Mesothelial cell of epicardium (in vitro differentiated cells): ENCODE data around the gene UPF1. TPM values are rescaled to one million over a fixed set of nuclear protein-coding genes. Genes with fewer than 3 reads are reported as not detected.
"Not testable (repeated sequence)": the region's sequence is repeated elsewhere in the genome, so short reads cannot be mapped to it uniquely, and the experiment has no call there.

Experiments used
- DNase-seq, 2 experiments: peaks; one replicate each; pipeline ENCODE4 v3.0.0; 2021; ENCODE audit warnings: low spot score in 2 of 2; ENCODE audit not compliant: unreplicated experiment in 2 of 2
- H3K27ac Mint-ChIP-seq: 2 replicates; pipeline ENCODE4 v1.8.0; 2021; ENCODE audit warnings: mixed read lengths
- H3K27me3 Mint-ChIP-seq: 2 replicates; pipeline ENCODE4 v1.8.0; 2021; ENCODE audit warnings: low read depth, mixed read lengths
- H3K36me3 Mint-ChIP-seq: 2 replicates; pipeline ENCODE4 v1.8.0; 2021; ENCODE audit warnings: mixed read lengths
- H3K4me1 Mint-ChIP-seq: 2 replicates; pipeline ENCODE4 v1.8.0; 2021; ENCODE audit warnings: mixed read lengths
- H3K4me3 Mint-ChIP-seq: 2 replicates; pipeline ENCODE4 v1.8.0; 2021; ENCODE audit warnings: mild to moderate bottlenecking, moderate library complexity, mixed read lengths
- H3K9me3 Mint-ChIP-seq: 2 replicates; pipeline ENCODE4 v1.8.0; 2021; ENCODE audit warnings: mixed read lengths
- total RNA-seq: library from RNA; stranded (reverse); gene quantifications from 3 replicates; pipeline ENCODE4 v1.2.1, GENCODE V29; 2021
- TF ChIP-seq, protein P1 (sequence below): fragments of 200-600 bp; sonication (generic); IDR thresholded peaks from one replicate; pipeline ENCODE4 v1.5.0; 2021; ENCODE audit warnings: antibody characterized with exemption; ENCODE audit not compliant: unreplicated experiment

UPF1 gene
- total RNA-seq, 1 donor from 2014 or later, result 73.3 TPM

DNA sequence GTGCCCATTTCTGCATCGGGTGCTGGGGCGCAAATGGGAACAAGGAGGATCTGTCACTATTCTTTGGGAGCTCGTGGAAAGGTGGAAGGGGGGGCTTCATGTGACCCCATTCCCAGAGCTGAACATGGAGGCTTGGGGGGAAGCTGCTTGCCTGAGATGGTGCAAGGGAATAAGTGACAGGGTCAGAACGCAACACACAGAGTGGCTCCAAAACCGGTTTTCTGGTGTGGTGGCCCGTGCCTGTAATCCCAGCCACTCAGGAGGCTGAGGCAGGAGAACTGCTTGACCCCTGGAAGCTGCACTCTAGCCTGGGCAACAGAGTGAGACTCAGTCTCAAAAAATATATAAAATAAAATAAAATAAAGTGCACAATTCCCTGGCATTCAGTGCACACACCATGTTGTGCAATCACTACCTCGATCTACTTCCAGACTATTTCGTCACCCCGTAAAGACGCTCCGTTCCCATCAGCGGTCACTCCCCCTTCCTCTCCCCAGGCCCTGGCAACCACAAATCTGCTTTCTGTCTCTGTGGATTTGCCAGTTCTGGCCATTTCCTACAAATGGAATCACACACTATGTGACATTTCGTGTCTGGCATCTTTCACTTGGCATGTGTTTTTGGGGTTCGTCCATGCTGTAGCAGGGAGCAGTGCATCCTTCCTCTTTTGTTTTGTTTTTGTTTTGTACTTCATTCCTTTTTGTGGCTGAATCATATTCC is 22.4 kb upstream of the UPF1 start:
- no peak overlapping the region for H3K4me3 Mint-ChIP-seq
- H3K9me3 Mint-ChIP-seq, result no peaks in the 10 kb centered on the region
- no peak overlapping the region for H3K27ac Mint-ChIP-seq
- H3K36me3 Mint-ChIP-seq, result no peaks in the 10 kb centered on the region
- H3K27me3 Mint-ChIP-seq, result peaks cover 25% of the 10 kb centered on the region
- TF ChIP-seq, protein P1, sequence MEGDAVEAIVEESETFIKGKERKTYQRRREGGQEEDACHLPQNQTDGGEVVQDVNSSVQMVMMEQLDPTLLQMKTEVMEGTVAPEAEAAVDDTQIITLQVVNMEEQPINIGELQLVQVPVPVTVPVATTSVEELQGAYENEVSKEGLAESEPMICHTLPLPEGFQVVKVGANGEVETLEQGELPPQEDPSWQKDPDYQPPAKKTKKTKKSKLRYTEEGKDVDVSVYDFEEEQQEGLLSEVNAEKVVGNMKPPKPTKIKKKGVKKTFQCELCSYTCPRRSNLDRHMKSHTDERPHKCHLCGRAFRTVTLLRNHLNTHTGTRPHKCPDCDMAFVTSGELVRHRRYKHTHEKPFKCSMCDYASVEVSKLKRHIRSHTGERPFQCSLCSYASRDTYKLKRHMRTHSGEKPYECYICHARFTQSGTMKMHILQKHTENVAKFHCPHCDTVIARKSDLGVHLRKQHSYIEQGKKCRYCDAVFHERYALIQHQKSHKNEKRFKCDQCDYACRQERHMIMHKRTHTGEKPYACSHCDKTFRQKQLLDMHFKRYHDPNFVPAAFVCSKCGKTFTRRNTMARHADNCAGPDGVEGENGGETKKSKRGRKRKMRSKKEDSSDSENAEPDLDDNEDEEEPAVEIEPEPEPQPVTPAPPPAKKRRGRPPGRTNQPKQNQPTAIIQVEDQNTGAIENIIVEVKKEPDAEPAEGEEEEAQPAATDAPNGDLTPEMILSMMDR, result no peak
- DNase-seq, result no peak
- H3K4me1 Mint-ChIP-seq, result no peaks in the 10 kb centered on the region

DNA sequence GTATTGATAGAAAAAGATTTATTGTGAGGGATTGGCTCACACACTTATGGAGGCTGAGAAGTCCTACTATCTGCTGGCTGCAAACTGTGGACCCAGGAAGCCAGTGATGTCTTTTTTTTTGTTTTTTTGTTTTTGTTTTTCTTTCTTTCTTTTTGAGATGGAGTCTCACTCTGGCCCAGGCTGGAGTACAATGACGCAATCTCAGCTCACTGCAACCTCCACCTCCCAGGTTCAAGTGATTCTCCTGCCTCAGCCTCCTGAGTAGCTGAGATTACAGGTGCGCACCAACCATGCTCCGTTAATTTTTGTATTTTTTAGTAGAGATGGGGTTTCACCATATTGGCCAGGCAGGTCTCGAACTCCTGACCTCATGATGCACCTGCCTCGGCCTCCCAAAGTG is 20.1 kb upstream of the UPF1 start:
- H3K4me1 Mint-ChIP-seq, DNase-seq, H3K36me3 Mint-ChIP-seq, H3K4me3 Mint-ChIP-seq, H3K9me3 Mint-ChIP-seq, H3K27ac Mint-ChIP-seq: not testable (repeated sequence)
- peaks cover 25% of the 10 kb centered on the region for H3K27me3 Mint-ChIP-seq

DNA sequence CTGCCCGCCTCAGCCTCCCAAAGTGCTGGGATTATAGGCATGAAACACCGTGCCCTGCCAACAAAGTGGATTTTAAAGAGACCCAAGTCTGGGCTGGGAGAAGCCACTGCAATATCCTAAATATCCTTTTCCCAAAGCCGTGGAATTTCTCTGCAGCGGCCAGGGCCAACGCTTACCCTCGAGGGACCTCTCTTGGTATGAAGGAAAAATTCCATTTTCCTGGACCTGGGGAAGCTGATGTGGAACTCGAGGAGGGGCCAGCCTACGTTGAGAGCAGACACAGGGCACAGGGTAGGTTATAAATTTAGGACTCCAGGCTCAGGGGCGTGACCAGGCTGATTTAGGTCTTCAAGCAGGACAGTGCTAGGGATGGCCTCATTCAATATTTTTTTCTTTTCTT is 17.7 kb upstream of the UPF1 start:
- Mint-ChIP-seq H3K4me1 (no peaks in the 10 kb centered on the region), H3K9me3 (no peaks in the 10 kb centered on the region), H3K27ac (no peak overlapping the region), H3K27me3 (peaks cover 21% of the 10 kb centered on the region), H3K4me3 (no peak overlapping the region), H3K36me3 (no peaks in the 10 kb centered on the region)
- DNase-seq, result no peak
- TF ChIP-seq, protein P1, result no peak

DNA sequence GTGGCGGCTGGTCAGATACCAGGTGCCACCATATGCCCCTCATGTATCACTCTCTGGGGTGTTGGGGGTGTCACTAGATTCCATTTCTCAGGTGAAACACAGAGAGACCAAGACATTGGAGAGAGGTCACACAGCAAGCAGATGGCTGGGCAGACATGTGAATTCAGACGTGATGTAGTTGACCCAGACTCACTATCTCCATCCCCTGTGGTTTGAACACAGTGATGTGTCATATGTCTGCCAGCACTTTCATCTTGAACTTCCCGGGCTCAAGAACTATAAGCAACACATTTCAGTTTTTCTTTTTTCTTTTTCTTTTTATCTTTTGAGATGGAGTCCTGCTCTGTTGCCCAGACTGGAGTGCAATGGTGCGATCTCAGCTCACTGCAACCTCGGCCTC is 16.1 kb upstream of the UPF1 start:
- DNase-seq, result no peak
- no peaks in the 10 kb centered on the region for H3K36me3 Mint-ChIP-seq
- no peaks in the 10 kb centered on the region for H3K4me1 Mint-ChIP-seq
- peaks cover 17% of the 10 kb centered on the region for H3K27me3 Mint-ChIP-seq
- H3K4me3 Mint-ChIP-seq, result no peak overlapping the region
- TF ChIP-seq, protein P1, result no peak
- no peaks in the 10 kb centered on the region for H3K9me3 Mint-ChIP-seq
- H3K27ac Mint-ChIP-seq, result no peak overlapping the region

DNA sequence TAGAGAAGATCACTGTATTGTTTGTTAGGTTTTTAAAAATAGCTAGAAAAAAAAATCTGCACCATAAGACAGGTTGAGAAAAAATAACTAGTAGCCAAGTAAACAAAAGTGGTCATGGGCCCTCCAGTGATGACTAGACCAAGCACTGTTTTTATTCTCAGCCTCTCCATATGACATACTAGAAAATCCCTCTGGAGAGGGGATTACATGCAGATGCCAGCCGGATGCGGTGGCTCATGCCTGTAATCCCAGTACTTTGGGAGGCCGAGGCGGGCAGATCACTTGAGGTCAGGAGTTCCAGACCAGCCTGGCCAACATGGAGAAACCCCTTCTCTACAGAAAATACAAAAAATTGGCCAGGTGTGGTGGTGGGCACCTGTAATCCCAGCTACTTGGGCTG is 15.1 kb upstream of the UPF1 start:
- not testable (repeated sequence) for H3K27ac Mint-ChIP-seq, H3K4me1 Mint-ChIP-seq

DNA sequence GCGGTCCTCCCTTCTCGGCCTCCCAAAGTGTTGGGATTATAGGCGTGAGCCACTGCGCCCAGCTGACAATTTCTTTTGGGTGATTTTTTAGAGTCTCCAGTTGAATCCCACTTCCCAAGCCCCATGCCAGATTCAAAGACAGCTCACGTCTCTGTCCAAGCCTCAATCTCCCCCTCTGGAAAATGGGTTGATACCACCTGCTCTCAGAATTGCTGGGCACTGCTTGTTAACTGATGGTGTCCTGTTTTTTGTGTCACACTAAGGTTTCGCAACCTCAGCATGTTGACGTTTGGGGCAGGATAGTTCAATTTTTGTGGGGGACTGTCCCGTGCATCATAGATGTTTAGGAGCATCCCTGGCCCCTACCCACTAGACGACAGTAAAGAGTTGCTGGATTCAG is 14.2 kb upstream of the UPF1 start:
- Mint-ChIP-seq H3K4me1 (no peaks in the 10 kb centered on the region), H3K36me3 (no peaks in the 10 kb centered on the region), H3K9me3 (no peaks in the 10 kb centered on the region), H3K27me3 (peaks cover 10% of the 10 kb centered on the region), H3K4me3 (no peak overlapping the region), H3K27ac (no peak overlapping the region)
- no peak for DNase-seq
- TF ChIP-seq, protein P1, result no peak

More for the DNA sequence above, 15.1 kb upstream of the UPF1 start:
- peaks cover 17% of the 10 kb centered on the region for H3K27me3 Mint-ChIP-seq
- not testable (repeated sequence) for DNase-seq, H3K4me3 Mint-ChIP-seq, H3K36me3 Mint-ChIP-seq, H3K9me3 Mint-ChIP-seq

DNA sequence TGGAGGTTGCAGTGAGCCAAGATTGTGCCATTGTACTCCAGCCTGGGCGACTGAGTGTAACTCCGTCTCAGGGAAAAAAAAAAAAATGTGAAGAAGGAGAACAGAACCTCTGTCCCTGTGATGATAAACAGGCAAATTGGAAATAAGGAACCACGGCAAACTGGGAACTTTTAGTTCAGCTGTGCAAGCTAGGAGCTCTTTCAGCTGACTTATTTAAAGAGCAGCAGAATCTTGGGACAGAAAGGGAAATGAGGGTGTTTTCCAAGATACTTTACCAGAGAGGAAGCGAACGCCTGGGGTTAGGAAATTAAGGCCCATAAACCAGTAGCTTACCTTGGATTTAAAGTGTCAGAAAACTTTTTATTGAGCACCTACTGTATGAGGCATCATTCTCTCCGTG is 3.0 kb upstream of the UPF1 start:
- no peak for DNase-seq
- Mint-ChIP-seq H3K36me3 (no peaks in the 10 kb centered on the region), H3K4me3 (no peak overlapping the region), H3K27me3 (peaks cover 6% of the 10 kb centered on the region), H3K9me3 (peaks cover 8% of the 10 kb centered on the region), H3K27ac (no peak overlapping the region), H3K4me1 (peaks cover 10% of the 10 kb centered on the region)
- TF ChIP-seq, protein P1, result no peak
